ENCODE data around the gene NPSR1.
"Not testable (repeated sequence)": the region's sequence is repeated elsewhere in the genome, so short reads cannot be mapped to it uniquely, and the experiment has no call there.

The NPSR1 gene

DNA sequence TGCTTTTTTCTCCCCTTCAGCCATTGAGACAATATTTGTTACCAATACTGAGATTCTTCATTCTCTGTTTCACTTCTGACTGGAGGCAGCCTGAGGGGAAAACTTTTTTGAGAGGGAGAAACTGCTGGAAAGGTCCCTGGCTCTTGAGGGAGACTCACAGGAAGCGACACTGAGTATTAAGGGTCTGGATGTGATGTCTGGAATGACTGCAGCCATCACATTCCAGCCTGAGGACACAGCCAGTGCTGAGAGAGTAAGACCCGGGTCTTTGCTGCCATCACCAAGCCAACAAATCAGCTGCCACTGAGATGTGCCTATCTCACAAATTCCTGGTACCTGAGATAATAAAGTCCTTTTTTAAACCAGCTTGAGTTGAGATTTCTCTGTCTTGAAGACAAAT lies 221.9 kb downstream of the NPSR1 start:
- no peak for DNase-seq

DNA sequence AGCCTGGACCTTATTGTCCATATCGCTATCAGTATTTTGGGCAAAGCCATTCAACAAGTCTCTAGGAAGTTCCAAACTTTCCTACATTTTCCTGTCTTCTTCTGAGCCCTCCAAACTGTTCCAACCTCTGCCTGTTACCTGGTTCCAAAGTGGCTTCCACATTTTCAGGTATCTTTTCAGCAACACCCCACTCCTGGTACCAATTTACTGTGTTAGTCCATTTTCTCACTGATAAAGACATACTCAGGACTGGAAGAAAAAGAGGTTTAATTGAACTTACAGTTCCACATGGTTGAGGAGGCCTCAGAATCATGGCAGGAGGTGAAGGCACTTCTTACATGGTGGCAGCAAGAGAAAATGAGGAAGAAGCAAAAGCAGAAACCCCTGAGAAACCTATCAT lies 225.8 kb downstream of the NPSR1 start:
- DNase-seq, result not testable (repeated sequence)

DNA sequence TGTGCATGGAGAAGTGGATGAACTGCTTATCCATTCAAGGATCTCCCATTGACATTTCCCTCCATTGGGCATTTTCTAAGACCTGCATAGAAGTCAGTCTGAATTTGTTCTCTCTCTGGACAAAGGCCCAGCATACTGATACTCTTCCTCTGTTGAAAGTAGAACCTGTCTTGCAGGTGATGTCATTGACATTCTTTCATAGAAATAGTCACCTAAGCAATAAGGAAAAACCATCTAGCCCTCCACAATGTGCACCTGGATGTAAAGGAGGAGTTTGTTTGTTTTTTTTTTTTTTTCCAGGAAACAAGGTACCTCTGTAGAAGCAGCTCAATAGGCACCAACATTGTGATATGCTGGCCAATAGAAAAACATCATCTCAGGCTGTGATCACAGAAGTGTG lies 228.8 kb downstream of the NPSR1 start:
- no peak for DNase-seq

- DNase-seq, result no peak
These were observed 231.9 kb downstream of the NPSR1 start for GRCh38 chr7:34889951-34890350.

- no peak for DNase-seq
These were observed 237.2 kb downstream of the NPSR1 start for GRCh38 chr7:34895202-34895601.
